HG03064 (cell line): Measurements from ENCODE around the gene NCMAP.
"Not testable (repeated sequence)": the region's sequence is repeated elsewhere in the genome, so short reads cannot be mapped to it uniquely, and the experiment has no call there.

Experiments used
- ATAC-seq: cut with Tn5 transposase; IDR thresholded peaks from one replicate; pipeline ENCODE4 v1.9.1; 2021; ENCODE audit warnings: low read depth; ENCODE audit not compliant: unreplicated experiment

The NCMAP gene, protein sequence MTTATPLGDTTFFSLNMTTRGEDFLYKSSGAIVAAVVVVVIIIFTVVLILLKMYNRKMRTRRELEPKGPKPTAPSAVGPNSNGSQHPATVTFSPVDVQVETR

DNA sequence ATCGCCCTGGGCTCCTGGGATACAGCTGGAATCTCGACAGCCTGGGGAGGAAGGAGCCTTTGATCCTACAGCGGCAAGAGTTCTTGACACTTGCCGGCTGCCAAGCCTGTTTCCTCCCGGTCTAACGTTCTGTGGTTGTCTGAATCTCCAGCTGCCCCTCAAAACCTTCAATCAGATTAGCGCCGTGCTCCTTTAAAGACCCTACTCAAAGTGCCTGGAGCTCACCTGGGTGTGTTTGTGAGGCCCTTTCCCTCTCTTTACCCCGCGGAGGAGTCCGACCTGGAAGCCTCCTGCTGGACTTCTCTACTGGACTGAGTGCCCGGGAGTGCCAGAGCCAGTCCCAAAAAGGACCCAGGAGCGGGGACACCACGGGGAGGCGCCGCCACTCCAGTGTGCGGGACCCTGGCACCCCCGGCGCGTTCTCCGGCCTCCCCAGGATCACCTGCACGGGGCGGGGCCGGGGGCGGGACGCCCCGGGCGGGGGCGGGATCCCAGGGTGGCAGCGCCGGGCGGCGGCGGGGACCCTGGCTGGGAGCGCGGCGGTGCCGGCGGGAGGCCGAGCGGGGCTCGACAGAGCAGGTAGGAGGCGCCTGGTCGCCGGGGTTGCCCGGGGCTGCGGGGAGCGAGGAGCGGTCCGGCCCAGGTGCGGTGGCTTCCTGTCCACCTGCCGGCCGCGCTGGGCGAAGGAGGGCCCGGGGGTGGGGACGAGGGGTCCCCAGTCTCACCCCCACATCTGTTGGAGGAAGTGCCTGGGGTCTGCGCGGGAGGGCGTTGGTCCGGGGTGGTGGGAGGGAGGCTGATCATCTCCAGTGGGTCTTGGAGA is at the start of gene NCMAP:
Gene NCMAP (plus strand): TSS at position 497 of the 823 bp plus-strand sequence. CDS start 39,344 bp downstream, outside the sequence.
- ATAC-seq: no peak

DNA sequence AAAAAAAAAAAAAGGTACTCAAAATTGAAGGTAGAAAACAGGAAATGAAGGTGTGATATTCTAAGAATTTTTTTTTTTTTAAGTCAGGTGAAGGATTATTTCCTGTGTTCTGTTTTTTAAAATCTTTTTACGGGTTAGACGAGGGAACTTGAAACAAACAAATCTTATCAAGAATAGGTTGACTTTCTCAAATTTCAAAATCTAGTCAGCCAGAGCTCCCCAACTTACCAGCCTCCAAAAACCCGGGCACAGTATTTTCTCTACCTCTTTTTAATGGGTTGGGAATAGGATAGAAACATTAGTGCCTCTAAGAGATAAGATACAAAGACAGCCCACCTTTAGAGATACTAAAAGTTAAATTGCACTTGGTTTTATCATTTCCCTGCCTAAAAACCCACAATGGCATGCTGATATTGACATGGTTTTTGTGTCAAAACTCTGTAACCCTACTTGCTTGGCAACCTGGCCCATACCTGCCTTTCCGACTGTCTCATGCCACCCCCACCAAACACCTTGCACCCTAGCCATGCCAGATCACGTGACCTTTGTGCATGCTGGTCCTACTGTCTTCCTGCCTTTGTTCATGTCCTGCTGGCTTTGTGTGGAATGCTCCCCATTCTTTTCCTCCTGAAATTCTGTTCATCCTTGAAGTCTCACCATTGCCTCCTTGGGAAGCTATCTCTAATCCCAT is 49.1 kb upstream of the NCMAP start:
- ATAC-seq: no peak

DNA sequence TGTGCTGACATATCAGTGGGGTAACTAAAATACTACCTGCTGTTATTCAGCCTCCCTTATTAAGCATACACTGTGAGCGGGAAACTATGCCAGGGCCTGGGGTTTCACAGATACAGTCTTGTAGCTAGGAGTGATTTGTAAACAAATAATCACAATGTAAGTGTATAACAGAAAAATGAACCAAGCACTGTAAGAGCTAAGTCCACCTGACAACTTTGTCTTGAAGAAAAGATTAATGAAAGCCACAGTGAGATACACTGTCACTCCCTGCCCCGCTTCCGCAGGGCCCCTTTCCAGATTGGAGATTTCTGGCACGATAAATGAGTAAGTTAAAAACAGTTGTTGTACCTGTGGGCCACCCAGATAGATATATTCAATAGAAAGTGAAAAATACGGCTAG is 48.5 kb upstream of the NCMAP start:
- ATAC-seq: no peak

DNA sequence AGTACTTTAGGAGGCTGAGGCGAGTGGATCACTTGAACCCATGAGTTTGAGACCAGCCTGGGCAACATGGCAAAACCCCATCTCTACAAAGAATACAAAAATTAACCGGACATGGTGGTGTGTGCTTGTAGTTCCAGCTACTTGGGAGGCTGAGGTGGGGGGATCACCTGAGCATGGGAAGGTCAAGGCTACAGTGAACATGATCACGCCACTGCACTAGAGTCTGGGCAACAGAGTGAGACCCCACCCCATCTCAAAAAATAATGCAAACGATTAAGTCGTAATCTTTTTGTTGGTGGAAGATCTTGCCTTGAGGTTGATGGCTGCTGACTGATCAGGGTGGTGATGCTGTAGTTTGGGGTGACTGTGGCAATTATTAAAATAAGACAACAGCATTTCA is 47.0 kb upstream of the NCMAP start:
- ATAC-seq: no peak

DNA sequence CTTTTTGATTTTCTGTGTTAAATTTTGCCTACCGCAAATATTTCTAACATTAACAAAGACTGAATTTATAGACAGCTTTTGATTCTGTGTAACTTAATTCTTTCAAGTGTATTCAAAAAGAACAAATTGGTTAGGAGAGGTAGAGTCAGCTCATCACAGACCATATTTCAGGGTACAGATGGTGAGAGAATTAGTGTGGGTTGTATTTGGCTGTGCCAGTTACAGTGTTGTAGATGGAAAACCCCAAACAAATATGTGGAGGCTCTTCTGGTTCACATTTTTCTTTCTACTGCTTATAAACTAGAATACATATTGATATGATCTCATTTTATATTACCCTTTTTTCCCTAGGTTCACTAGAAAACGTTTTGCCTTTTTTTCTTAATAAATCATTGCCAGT is 42.2 kb upstream of the NCMAP start:
- no peak for ATAC-seq

DNA sequence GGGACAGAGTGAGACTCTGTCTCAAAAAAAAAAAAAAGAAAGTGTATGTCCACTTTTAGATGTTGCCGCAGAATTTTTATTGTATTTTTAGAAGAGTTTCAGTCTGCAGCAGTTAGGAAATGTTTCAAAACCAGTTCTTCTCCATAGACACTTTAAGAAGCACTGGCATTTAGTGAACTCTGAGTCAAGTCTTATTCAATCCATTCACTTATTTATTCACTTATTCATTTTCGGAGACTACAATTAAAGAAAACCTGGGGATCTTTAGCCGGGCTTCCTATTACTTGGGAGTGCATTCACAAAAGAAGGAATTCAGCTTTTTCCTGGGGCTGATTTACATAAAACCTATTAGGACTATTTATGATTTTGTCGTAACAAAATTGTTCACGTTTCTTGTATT is 40.9 kb upstream of the NCMAP start:
- no peak for ATAC-seq

DNA sequence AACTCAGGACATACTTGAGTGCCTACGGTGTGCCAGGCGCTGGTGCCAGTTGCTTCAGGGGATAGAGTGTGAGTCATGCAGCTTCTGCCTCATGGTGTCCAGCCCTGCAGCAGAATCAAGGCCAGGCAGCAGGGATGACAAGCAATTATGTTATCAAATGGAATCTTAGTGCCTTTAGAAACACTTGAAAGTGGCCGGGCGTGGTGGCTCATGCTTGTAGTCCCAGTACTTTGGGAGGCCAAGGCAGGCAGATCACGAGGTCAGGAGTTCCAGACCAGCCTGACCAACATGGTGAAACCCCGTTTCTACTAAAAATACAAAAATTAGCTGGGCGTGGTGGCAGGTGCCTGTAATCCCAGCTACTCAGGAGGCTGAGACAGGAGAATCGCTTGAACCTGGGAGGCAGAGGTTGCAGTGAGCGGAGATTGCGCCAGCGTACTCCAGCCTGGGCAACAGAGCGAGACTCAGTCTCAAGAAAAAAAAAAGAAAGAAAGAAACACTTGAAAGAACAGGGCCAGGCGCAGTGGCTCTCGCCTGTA is 40.1 kb upstream of the NCMAP start:
- not testable (repeated sequence) for ATAC-seq

DNA sequence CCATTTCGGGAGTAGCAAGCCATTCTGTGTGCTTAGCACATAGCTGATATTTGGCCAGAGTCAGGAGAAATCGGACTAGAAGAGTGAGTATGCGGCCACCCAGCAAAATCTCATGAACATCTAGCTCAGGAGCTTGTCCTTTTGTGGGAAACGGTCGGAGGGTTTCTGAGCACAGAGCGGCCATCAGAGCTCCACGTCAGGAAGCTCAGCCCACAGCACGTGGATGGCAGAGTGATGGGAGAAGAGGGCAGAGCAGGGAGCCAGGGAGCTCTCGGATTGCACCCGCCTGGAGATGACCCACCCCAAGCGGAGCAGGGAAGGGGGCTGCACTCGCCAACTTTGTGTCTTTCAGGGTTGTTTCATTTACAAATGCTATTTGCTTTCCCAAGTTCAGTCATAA is 39.4 kb upstream of the NCMAP start:
- ATAC-seq: no peak

DNA sequence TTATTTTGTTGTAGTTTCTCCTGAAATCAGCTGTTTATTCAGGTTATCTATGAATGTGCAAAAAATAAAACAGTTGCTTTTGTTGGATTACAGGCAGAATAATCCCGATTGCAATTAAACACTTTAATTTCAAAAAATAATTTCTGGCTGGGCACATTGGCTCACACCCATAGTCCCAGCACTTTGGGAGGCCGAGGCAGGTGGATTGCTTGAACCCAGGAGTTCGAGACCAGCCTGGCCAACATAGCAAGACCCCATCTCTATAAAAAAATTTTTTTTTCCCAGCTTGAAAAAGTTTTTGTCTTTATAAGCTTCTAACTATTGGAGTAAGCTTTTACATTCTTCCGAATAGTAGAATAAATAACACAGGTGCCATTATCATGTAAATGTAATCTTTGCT is 38.0 kb upstream of the NCMAP start:
- ATAC-seq: no peak

DNA sequence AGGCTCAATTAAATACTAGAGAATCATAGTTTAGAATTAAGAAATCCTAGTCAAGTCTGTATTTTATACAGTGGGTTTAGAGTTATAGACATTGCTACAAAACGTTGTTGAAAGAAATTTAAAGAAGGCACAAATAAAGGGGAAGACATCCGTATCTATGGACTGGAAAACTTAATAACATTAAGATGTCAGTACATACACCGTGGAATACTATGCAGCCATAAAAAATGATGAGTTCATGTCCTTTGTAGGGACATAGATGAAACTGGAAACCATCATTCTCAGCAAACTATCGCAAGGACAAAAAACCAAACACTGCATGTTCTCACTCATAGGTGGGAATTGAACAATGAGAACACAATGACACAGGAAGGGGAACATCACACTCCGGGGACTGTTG is 35.6 kb upstream of the NCMAP start:
- ATAC-seq: not testable (repeated sequence)

DNA sequence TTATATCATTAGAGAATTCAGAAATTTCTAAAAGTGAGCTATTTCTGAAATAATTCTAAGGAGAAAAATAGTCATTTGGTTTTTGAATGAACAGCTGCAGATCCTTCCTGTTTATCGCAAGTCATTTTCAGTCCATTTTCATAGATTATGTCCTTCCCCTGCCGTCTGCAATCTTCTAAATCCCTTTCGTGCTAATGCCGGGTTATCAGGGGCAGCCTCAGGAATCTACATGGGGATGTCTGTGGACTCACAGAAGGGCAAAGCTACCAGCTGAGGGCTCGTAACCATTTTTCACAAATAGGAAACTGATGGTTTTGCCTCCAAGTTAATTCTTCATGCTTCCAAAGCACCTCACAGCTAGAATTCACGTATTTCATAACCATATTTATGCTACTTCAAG is 30.3 kb upstream of the NCMAP start:
- ATAC-seq: no peak

DNA sequence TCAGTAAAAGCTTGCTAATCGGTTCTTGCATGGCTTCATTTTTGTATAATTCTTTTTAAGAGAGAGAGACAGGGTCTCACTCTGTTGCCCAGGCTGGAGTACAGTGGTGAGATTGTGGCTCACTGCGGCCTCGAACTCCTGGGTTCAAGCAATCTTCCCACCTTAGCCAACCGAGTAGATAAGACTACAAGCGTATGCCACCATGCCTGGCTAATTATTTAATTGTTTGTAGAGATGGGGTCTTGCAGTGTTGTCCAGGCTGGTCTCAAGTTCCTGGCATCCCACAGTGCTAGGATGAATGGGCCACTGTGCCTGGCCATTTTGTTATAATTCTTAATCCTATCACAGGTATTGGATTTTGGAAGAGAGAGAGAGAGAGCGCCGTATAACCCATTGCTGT is 29.8 kb upstream of the NCMAP start:
- no peak for ATAC-seq

DNA sequence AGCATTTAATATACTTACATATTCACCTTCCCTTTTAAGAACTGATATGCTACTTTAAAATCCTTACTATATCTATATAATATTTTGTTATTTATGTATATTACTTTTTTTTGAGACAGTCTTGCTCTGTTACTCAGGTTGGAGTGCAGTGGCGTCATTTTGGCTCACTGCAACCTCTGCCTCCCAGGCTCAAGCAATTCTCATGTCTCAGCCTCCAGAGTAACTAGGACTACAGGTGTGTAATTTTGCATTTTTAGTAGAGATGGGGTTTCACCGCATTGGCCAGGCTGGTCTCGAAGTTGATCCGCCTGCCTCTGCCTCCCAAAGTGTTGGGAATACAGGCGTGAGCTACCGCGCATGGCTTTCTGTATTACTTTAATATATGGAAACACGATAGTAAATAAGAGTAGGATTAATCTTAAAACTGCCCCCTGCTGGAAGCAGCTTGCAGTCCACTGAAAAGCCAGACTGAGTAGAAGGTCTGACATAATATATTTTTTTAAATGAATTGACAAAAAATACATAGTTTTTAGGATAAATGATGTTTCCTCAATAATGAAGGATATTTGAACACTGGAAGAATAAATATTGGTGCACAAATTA is 28.8 kb upstream of the NCMAP start:
- ATAC-seq: no peak

DNA sequence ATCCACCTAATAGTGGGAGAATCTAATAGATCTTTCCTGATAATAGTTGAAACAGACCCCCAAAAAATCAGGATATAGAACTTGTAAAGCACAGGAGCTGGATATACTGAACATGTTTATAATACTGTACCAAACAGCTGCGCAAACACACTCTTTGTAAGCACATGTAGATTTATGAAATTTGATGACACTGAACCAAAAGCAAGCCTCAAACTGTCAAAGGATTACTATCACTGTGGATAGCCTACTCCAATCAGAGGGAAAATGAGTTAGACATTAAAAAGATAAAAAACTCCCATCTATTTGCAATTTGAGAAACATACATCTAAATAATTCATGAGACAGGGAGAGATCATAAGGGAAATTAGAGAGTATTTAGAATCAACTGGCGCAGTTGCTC is 27.1 kb upstream of the NCMAP start:
- no peak for ATAC-seq

DNA sequence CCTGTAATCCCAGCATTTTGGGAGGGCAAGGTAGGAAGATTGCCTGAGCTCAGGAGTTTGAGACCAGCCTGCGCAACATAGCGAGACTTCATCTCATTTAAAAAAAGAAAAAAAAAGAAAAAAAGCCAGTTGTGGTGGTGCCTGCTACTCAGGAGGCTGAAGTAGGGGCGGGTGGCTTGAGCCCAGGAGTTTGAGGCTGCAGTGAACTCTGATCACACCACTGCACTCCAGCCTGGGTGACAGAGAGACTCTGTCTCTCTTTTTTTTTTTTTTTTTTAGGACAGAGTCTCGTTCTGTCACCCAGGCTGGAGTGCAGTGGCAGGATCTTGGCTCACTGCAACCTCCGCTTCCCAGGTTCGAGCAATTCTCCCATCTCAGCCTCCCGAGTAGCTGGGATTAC is 26.6 kb upstream of the NCMAP start:
- ATAC-seq: not testable (repeated sequence)

DNA sequence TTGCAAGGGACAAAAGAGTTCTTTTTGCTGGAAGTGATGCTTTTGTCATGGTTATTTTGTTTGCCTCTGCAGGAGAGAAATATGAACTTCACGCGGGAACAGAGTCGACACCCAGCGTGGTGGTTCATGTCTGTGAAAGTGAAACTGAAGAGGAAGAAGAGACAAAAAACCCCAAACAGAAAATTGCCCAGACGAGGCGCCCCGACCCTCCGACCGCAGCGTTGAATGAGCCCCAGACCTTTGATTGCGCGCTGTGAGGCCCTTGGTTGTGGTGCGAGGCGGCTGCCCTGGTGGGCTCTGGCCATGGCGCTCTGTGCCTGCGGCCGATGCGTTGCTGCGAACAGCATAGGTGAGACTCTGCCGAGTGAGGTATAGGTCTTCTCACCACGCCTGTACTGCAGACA is 20.9 kb upstream of the NCMAP start:
- no peak for ATAC-seq

DNA sequence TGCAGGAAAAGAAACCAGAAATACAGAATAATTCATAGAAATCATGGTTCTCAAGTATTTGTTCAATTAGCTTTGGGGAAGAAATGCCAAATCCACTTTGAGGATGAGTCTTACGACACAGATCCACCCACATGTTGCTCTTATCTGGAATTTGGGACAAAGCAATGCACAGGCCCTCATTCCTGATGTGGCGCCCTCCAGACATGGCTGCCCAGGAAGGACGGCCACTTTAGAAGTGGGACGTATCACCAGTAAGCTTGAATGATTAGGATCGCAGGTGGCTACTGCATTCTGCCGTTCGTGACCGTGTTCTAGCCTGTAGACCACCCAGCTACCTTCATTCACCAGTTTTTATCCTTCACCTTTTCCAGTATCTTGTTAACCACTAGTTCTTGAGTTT is 20.1 kb upstream of the NCMAP start:
- ATAC-seq: no peak

DNA sequence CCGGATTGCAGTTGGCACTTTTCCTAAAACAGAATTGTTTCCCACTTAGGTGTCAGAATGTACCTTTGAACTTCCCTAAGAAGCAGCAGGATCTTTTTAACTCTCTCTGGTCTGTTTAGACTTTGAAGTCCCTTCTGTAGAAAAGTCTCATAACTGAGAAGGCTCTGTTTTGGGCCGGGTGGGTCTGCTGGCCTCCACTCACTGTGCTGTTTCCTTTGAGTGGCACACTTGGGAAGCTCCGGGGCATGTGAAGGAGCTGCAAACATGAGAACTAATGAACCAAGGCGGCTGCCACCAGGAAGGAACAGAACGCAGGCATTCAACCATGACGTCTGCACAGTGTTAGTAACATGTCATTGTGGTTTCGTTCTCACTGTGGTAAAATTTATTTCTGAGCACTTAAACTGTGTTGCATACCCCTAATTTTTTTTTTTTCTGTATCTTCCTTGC is 19.5 kb upstream of the NCMAP start:
- no peak for ATAC-seq

DNA sequence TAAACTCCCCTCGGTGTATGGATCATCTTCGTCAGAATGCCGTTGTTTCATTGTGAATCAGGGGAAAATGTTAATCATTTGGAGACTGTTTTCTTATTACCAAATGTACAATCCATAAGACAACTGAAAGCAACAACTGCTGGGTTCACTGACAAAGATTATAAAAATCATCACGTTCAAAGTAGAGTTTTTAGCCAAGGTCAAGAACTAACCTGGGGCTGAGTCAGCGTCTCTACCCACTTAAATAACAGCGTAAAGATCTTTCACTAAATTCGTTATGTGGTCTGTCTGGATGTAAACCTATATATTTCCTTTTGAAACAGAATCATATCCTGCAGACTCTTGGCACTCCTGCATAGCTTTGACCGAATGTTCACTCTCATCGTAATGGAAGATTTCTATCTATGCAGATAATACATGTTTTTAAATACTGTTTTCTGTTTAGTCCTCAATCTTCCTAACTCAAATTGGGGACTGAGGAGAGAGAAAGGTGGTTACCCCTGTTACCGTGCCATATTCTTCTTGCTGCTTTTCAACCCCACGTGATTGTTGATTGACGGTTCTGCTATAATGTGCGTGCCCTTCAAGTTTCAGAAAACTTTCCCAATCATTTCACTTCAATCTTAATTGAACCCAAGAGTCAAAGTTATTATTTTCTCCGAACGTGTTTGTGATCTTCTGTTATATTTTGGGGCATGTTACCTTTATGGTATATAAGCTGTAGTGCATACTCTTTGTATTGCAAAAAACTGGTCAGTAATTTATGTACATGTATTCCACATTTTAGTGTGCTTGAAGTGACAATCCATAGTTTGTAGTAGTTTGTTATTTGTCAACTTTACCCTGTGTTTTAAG is 15.6 kb upstream of the NCMAP start:
- ATAC-seq: no peak
